GM19025 (cell line): ENCODE measurements around the gene ALDH4A1.
"Not testable (repeated sequence)": the region's sequence is repeated elsewhere in the genome, so short reads cannot be mapped to it uniquely, and the experiment has no call there.

Experiments used
- ATAC-seq: cut with Tn5 transposase; IDR thresholded peaks from one replicate; pipeline ENCODE4 v1.9.1; 2021; ENCODE audit warnings: mild to moderate bottlenecking, low read depth, moderate library complexity; ENCODE audit not compliant: unreplicated experiment

The ALDH4A1 gene

GRCh38 chr1:18901147-18901951 lies 1.0 kb downstream of the ALDH4A1 start:
- ATAC-seq: no peak

- no peak for ATAC-seq
These were observed 2.0 kb downstream of the ALDH4A1 start for GRCh38 chr1:18900303-18900841.

GRCh38 chr1:18899363-18900049 lies 2.8 kb downstream of the ALDH4A1 start:
- ATAC-seq: no peak

GRCh38 chr1:18898567-18898966 lies 3.8 kb downstream of the ALDH4A1 start:
- ATAC-seq: no peak

GRCh38 chr1:18895317-18895716 lies 7.0 kb downstream of the ALDH4A1 start:
- ATAC-seq: no peak

GRCh38 chr1:18893120-18893519 lies 9.2 kb downstream of the ALDH4A1 start:
- no peak for ATAC-seq

GRCh38 chr1:18891858-18892257 lies 10.5 kb downstream of the ALDH4A1 start:
- ATAC-seq: not testable (repeated sequence)

- ATAC-seq: no peak
These were observed 11.0 kb downstream of the ALDH4A1 start for GRCh38 chr1:18891426-18891780.

- ATAC-seq: no peak
These were observed 11.5 kb downstream of the ALDH4A1 start for GRCh38 chr1:18890706-18891425.

GRCh38 chr1:18886003-18886335 lies 16.4 kb downstream of the ALDH4A1 start:
- ATAC-seq: no peak

- no peak for ATAC-seq
These were observed 16.9 kb downstream of the ALDH4A1 start for GRCh38 chr1:18885311-18886002.

GRCh38 chr1:18884727-18885126 lies 17.6 kb downstream of the ALDH4A1 start:
- ATAC-seq: no peak

GRCh38 chr1:18884419-18884717 lies 18.0 kb downstream of the ALDH4A1 start:
- ATAC-seq: no peak

GRCh38 chr1:18883636-18884418 lies 18.5 kb downstream of the ALDH4A1 start:
- no peak for ATAC-seq

- ATAC-seq: no peak
These were observed 19.3 kb downstream of the ALDH4A1 start for GRCh38 chr1:18883079-18883478.

- ATAC-seq: no peak
These were observed 19.9 kb downstream of the ALDH4A1 start for GRCh38 chr1:18882486-18882885.

GRCh38 chr1:18881642-18882431 lies 20.5 kb downstream of the ALDH4A1 start:
- ATAC-seq: no peak

GRCh38 chr1:18881164-18881563 lies 21.2 kb downstream of the ALDH4A1 start:
- no peak for ATAC-seq

- ATAC-seq: no peak
These were observed 21.8 kb downstream of the ALDH4A1 start for GRCh38 chr1:18880585-18880984.
